HepG2 (cell line): ENCODE results near the gene IGF2BP3. TPM values are rescaled to one million over a fixed set of nuclear protein-coding genes. Genes with fewer than 3 reads are reported as not detected.

Experiments used
- ATAC-seq: fragments of 200-7000 bp; cut with Tn5 transposase; 3 replicates; pipeline ENCODE4 v1.9.1; 2020; ENCODE audit warnings: mild to moderate bottlenecking, moderate library complexity
- BruUV-seq: library from RNA; stranded (reverse); fragments of 400-500 nt; replicated peaks from 2 replicates; lab custom pipeline; 2021; lab: Mats Ljungman, UMichigan
- CTCF ChIA-PET: fragments of 300-600 bp; formaldehyde crosslinking; extraction: SDS; loops from one replicate; lab custom pipeline; 2021; ENCODE audit warnings: low total read pairs, inconsistent platforms, low intra/inter-chr PET ratio; lab: Yijun Ruan, JAX
- POLR2A ChIA-PET: fragments of 350-600 bp; sonication (Branson Sonifier 250); formaldehyde crosslinking; loops from one replicate; lab custom pipeline; 2020; ENCODE audit warnings: antibody characterized with exemption, inconsistent platforms; lab: Yijun Ruan, JAX
- DNase-seq: peaks from one replicate; pipeline ENCODE4 v3.0.0-alpha.2; 2015; ENCODE audit warnings: low spot score
- FAIRE-seq: peaks from 3 replicates; lab custom pipeline; 2011; peaks lifted over from hg19 to GRCh38; lab: Jason Lieb, UNC
- H2AFZ ChIP-seq: one replicate; pipeline ENCODE4 v1.6.1; 2011; ENCODE audit warnings: low read length, inconsistent platforms
- H3K27ac ChIP-seq: fragments of 300-600 bp; 3 replicates; pipeline ENCODE4 v1.8.0; 2011; ENCODE audit warnings: mixed run types, mild to moderate bottlenecking, mixed read lengths, low read length, inconsistent platforms; ENCODE audit not compliant: insufficient read depth; ENCODE audit errors: extremely low read length
- H3K27me3 ChIP-seq, 2 experiments: fragments of 200-600 bp in 1 of 2; 2 replicates in 1 of 2; 3 replicates in 1 of 2; pipeline versions ENCODE4 v1.6.0 to v1.8.0; 2011; ENCODE audit warnings: low read length in 2 of 2, mild to moderate bottlenecking in 2 of 2, moderate library complexity in 2 of 2, inconsistent platforms in 1 of 2; ENCODE audit not compliant: insufficient read depth in 2 of 2, control insufficient read depth in 1 of 2
- H3K36me3 ChIP-seq, 2 experiments: fragments of 200-600 bp in 1 of 2; replicated peaks in 1 of 2; 2 replicates in 1 of 2; 3 replicates in 1 of 2; pipeline versions ENCODE4 v1.5.1 to v1.8.0; 2011; ENCODE audit warnings: low read length in 2 of 2, inconsistent platforms in 1 of 2; ENCODE audit not compliant: insufficient read depth in 2 of 2, control insufficient read depth in 1 of 2
- H3K4me1 ChIP-seq: 2 replicates; pipeline ENCODE4 v1.5.1; 2012; ENCODE audit warnings: low read length, inconsistent platforms; ENCODE audit not compliant: insufficient read depth
- H3K4me2 ChIP-seq: 2 replicates; pipeline ENCODE4 v1.6.0; 2011; ENCODE audit warnings: low read depth, low read length, inconsistent platforms
- H3K4me3 ChIP-seq, 3 experiments: fragments of 200-600 bp in 1 of 3; sonication (generic), shearing (Covaris generic) in 1 of 3; replicated peaks in 1 of 3; 2 replicates each; pipeline ENCODE4 v1.5.1; 2011 to 2016; ENCODE audit warnings: low read length in 3 of 3, inconsistent platforms in 2 of 3, low read depth in 2 of 3, mild to moderate bottlenecking in 2 of 3, control low read depth in 1 of 3, mixed read lengths in 1 of 3; ENCODE audit not compliant: insufficient read depth in 1 of 3
- H3K79me2 ChIP-seq: one replicate; pipeline ENCODE4 v1.6.1; 2011; ENCODE audit warnings: low read length, inconsistent platforms; ENCODE audit not compliant: insufficient read depth
- H3K9ac ChIP-seq: 2 replicates; pipeline ENCODE4 v1.6.0; 2011; ENCODE audit warnings: mild to moderate bottlenecking, low read depth, low read length, inconsistent platforms; ENCODE audit not compliant: insufficient read depth
- H3K9me3 ChIP-seq: 2 replicates; pipeline ENCODE4 v1.5.1; 2012; ENCODE audit warnings: mild to moderate bottlenecking, low read length
- H4K20me1 ChIP-seq: 2 replicates; pipeline ENCODE4 v1.6.0; 2011; ENCODE audit warnings: inconsistent platforms, mild to moderate bottlenecking, low read length, moderate library complexity; ENCODE audit not compliant: insufficient read depth
- AHDC1 ChIP-seq: sonication (generic); formaldehyde crosslinking; IDR thresholded peaks from 2 replicates; pipeline ENCODE4 v1.5.1; 2020; ENCODE audit warnings: mild to moderate bottlenecking, missing genetic modification reagents, borderline replicate concordance
- ARID2 ChIP-seq: sonication (generic); formaldehyde crosslinking; IDR thresholded peaks from 2 replicates; pipeline ENCODE4 v1.8.1; 2022; ENCODE audit warnings: mild to moderate bottlenecking, missing genetic modification reagents, borderline replicate concordance
- CEBPZ ChIP-seq: IDR thresholded peaks from 2 replicates; pipeline ENCODE4 v1.6.1; 2012; ENCODE audit warnings: low read length, improper control_type of control experiment
- ETS1 ChIP-seq: sonication (generic); formaldehyde crosslinking; IDR thresholded peaks from 2 replicates; pipeline ENCODE4 v1.4.0; 2020; ENCODE audit warnings: missing genetic modification reagents
- FOXK1 ChIP-seq: sonication (generic); formaldehyde crosslinking; IDR thresholded peaks from 2 replicates; pipeline ENCODE4 v1.4.0; 2020; ENCODE audit warnings: low read depth, missing genetic modification reagents, borderline replicate concordance
- IRX3 ChIP-seq: sonication (generic); formaldehyde crosslinking; IDR thresholded peaks from 2 replicates; pipeline ENCODE4 v1.8.1; 2023; ENCODE audit warnings: mild to moderate bottlenecking, low read depth, missing genetic modification reagents, borderline replicate concordance
- MED1 ChIP-seq: sonication (generic); formaldehyde crosslinking; IDR thresholded peaks from 2 replicates; pipeline ENCODE4 v1.4.0; 2020; ENCODE audit warnings: missing genetic modification reagents
- MIXL1 ChIP-seq: IDR thresholded peaks from 2 replicates; pipeline ENCODE4 v1.6.1; 2016
- NAIF1 ChIP-seq: sonication (generic); formaldehyde crosslinking; IDR thresholded peaks from 2 replicates; pipeline ENCODE4 v1.5.0; 2020; ENCODE audit warnings: mild to moderate bottlenecking, missing genetic modification reagents, borderline replicate concordance
- ONECUT2 ChIP-seq: sonication (generic); formaldehyde crosslinking; IDR thresholded peaks from 2 replicates; pipeline ENCODE4 v1.4.0; 2020; ENCODE audit warnings: missing genetic modification reagents
- PHF20 ChIP-seq: sonication (generic); formaldehyde crosslinking; IDR thresholded peaks from 2 replicates; pipeline ENCODE4 v1.5.0; 2020; ENCODE audit warnings: mild to moderate bottlenecking, missing genetic modification reagents
- TCF7 ChIP-seq: sonication (generic); IDR thresholded peaks from 2 replicates; pipeline ENCODE4 v1.6.1; 2016; ENCODE audit warnings: antibody characterized with exemption, low read depth
- TOPORS ChIP-seq: sonication (generic); formaldehyde crosslinking; IDR thresholded peaks from 2 replicates; pipeline ENCODE4 v1.8.0; 2023; ENCODE audit warnings: mild to moderate bottlenecking, missing genetic modification reagents
- ZC3H13 ChIP-seq: sonication (generic); formaldehyde crosslinking; IDR thresholded peaks from 2 replicates; pipeline ENCODE4 v1.8.1; 2023; ENCODE audit warnings: mild to moderate bottlenecking, missing genetic modification reagents, moderate library complexity
- ZNF501 ChIP-seq: sonication (generic); formaldehyde crosslinking; IDR thresholded peaks from 2 replicates; pipeline ENCODE4 v1.5.1; 2020; ENCODE audit warnings: mild to moderate bottlenecking, moderate library complexity, missing genetic modification reagents
- ZNF570 ChIP-seq: sonication (generic); formaldehyde crosslinking; IDR thresholded peaks from 2 replicates; pipeline ENCODE4 v1.4.0; 2020; ENCODE audit warnings: mild to moderate bottlenecking, missing genetic modification reagents, borderline replicate concordance
- WGBS: methylation state at CpG from one replicate; pipeline ENCODE4 v1.1.6; 2017; ENCODE audit warnings: low lambda C conversion rate; 5-methylcytosine and 5-hydroxymethylcytosine counted together
- in situ Hi-C: cut with HindIII; loops from 2 replicates; pipeline ENCODE4 v1.10.0; 2017; ENCODE audit warnings: low pct_unique_long_range_greater_than_20kb; ENCODE audit not compliant: extremely low pct_ligation_motif_present
- intact Hi-C: fragments of 100-400 bp; cut with micrococcal nuclease; formaldehyde crosslinking; loops from one replicate; pipeline ENCODE4 v1.10.0; 2022; ENCODE audit not compliant: unreplicated experiment
- polyA plus RNA-seq, 8 experiments: library from polyadenylated mRNA; depleted of rRNA in 3 of 8; stranded (reverse) in 7 of 8; unstranded in 1 of 8; fragments of >200 nt; fragmentation: Illumina TruSeq in 4 of 8; extraction: Trizol in 4 of 8; gene quantifications; 2 replicates each; pipeline versions ENCODE4 v1.2.1 to v1.2.3, GENCODE V29; 2011 to 2016; ENCODE audit warnings: low read depth in 4 of 8, missing spikeins in 1 of 8, mixed read lengths in 1 of 8; ENCODE audit not compliant: insufficient read depth in 1 of 8
- total RNA-seq, 5 experiments: library from RNA; depleted of rRNA; stranded (reverse); fragments of >200 nt; fragmentation: Illumina TruSeq; extraction: Trizol; gene quantifications; 2 replicates each; pipeline ENCODE4 v1.2.3, GENCODE V29; 2016; ENCODE audit warnings: low read depth in 1 of 5

Gene IGF2BP3
- total and polyA plus RNA-seq, 2 of the 13 experiments (the other 11 are each of a cell fraction or from before 2014, with no cell fraction given) = 37.7 to 39.5 TPM

GRCh38 chr7:23350466-23350865 lies 119.8 kb downstream of the IGF2BP3 start:
- no peak for ATAC-seq
- no peak overlapping the region for H3K9ac ChIP-seq
- peaks cover 4% of the 10 kb centered on the region for H3K79me2 ChIP-seq
- H2AFZ ChIP-seq = no peak overlapping the region
- ChIA-PET CTCF (no interaction called here), POLR2A (no interaction called here)
- no TSS peak for BruUV-seq
- intact Hi-C loops = no loop called here
- no peaks in the 10 kb centered on the region for H3K27me3 ChIP-seq
- H3K9me3 ChIP-seq = no peaks in the 10 kb centered on the region
- H3K27ac ChIP-seq = no peak overlapping the region
- no peak overlapping the region for H3K4me2 ChIP-seq
- DNase-seq = no peak
- H3K36me3 ChIP-seq = peaks cover 9 to 44% of the 10 kb centered on the region in 2 experiments
- H4K20me1 ChIP-seq = no peaks in the 10 kb centered on the region
- WGBS = 99% methylated on average over 2 of the region's 2 CpGs
- in situ Hi-C loops = no loop called here
- no peak for FAIRE-seq
- H3K4me3 ChIP-seq = no peak overlapping the region
- peaks cover 25% of the 10 kb centered on the region for H3K4me1 ChIP-seq
- TF ChIP-seq ZNF570 = no peak
- TF ChIP-seq MIXL1 (CRISPR knock-in tag) = no peak
- TF ChIP-seq ZC3H13 = no peak
- TF ChIP-seq ONECUT2 (CRISPR knock-in tag) = no peak
- no peak for TF ChIP-seq ETS1 (CRISPR knock-in tag)
- no peak for TF ChIP-seq MED1 (CRISPR knock-in tag)
- no peak for TF ChIP-seq PHF20
- no peak for TF ChIP-seq ARID2 (CRISPR knock-in tag)
- no peak for TF ChIP-seq TCF7
- no peak for TF ChIP-seq TOPORS (CRISPR knock-in tag)
- TF ChIP-seq CEBPZ = no peak
- no peak for TF ChIP-seq AHDC1
- no peak for TF ChIP-seq ZNF501
- no peak for TF ChIP-seq FOXK1 (CRISPR knock-in tag)
- TF ChIP-seq NAIF1 = no peak
- no peak for TF ChIP-seq IRX3 (CRISPR knock-in tag)
